Left hindlimb (tissue), 1 donor: ENCODE measurements around the gene EFNB2.
A peak's percentile ranks its signal among the peaks of the same experiment; 100 is the strongest.

Experiments used
- DNase-seq: peaks from one replicate; pipeline ENCODE4 v3.0.0-alpha.2; 2018

The EFNB2 gene

DNA sequence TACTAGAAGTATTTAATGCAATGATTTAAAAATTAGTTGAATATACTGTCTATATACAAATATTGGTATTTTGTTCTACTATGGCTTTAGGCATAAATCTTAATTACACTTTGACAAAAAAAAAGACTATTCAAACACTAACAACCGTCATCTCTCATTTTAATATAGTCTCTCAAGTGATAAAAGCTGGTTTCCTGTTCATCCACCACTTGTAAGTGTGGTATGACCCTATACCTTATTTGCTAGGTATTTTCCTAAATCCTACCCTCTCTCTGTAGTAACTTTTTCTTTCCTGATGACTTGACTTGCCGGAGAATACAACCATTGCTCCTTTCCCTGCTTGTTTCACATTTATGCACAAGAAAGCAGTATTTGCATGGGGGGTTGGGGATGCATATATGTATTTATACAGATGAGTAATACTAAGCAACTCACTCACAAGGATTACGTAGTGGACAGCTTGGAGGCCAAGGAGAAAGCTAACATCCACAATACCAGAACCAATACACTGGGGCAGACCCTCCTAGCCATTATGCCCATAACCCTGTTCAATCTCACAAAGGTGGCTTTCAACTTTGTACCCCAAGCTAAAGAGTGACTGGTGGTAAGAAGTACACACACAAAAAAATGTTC lies 12.7 kb upstream of the EFNB2 start:
- no peak for DNase-seq

DNA sequence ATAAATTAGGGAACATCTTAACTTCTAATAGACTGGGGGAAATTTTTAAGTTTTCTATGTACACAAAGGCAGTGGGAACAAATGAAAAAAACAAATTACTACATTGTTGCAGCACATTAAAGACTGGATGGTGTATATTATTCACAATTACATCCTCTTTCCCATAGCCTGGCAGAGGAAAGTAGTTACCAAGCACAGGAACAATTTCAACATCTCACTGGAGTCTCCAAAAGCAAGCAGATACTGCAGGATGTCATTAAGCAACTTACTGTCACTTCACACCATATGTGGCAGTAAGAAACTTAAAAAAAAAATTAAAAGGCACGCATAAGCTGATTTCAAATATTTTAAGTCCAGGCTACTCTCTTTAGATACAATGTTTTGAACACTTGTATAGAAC lies 6.4 kb upstream of the EFNB2 start:
- DNase-seq, result no peak

DNA sequence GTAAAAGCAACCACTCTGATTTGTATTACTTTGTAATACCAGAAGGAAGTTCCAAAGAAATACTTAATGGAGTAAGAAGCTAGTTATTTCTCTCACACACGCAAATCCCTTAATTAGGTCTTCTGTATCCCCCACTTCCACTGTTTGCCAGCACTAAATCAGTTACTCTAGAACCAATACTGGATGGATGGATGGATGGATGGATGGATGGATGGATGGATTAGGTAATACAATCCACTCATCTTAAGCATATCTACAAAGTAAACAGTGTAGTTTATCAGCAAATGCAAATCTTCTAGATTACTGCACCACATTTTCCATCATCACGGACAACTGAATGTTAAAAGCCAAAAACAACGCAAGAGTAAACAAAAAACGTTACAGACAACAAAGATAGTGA lies 5.2 kb upstream of the EFNB2 start:
- DNase-seq, result no peak

DNA sequence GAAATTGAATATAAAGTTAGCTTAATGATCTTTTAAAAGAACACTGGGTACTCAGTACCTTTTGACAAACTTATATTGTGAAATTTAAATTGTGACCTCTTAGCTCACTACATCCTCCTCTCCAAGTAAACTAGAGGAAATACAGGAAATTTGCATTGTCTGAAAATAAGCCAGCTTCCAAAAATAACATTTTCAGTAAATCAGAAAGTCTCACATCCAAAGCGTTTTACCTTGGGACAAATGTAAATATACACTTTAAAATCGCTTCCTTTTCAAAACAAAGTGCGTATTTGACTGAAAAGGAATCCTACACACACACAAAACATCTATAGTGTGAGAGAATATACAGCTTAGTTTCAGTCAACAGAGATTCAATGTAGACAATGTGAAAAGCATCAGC lies 2.1 kb upstream of the EFNB2 start:
- DNase-seq, result no peak

DNA sequence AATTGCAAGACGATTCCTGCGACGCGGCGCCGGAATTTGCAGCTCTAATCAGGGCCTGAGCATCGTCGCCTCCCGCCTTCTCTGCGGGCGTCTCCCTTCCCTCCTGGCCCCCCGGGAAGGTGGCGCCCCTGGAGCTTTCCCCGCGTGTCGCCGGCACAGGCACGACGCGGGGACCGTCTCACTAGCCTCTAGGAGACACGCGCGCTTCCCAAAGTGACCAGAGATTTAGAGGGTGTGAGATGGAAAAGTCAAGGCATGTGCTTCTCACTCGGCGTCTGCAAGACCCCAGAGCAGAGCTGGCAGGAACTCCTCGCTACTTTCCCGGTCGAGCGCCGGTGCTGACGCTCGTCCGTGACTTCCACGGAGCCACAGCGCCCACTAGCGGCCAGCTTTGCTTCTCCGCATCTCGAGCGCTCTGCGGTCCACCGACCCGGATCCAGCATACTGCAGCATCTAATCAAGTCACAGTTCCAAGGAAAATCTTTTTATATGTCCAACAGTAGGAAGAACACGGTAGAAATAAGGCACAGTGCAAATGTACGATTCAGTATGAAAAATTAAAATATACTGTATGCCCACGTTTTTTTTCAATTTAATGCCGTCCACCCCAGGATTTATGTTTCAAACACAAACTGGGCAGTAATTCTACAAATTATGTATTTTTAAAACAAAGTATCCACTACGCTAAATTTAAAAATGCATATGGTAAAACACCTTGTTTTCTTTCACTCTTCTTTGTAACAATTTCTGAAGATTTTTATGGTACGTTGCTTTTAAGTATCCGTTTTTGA lies 977 bp upstream of the EFNB2 start:
- peak; percentile 93 for DNase-seq

DNA sequence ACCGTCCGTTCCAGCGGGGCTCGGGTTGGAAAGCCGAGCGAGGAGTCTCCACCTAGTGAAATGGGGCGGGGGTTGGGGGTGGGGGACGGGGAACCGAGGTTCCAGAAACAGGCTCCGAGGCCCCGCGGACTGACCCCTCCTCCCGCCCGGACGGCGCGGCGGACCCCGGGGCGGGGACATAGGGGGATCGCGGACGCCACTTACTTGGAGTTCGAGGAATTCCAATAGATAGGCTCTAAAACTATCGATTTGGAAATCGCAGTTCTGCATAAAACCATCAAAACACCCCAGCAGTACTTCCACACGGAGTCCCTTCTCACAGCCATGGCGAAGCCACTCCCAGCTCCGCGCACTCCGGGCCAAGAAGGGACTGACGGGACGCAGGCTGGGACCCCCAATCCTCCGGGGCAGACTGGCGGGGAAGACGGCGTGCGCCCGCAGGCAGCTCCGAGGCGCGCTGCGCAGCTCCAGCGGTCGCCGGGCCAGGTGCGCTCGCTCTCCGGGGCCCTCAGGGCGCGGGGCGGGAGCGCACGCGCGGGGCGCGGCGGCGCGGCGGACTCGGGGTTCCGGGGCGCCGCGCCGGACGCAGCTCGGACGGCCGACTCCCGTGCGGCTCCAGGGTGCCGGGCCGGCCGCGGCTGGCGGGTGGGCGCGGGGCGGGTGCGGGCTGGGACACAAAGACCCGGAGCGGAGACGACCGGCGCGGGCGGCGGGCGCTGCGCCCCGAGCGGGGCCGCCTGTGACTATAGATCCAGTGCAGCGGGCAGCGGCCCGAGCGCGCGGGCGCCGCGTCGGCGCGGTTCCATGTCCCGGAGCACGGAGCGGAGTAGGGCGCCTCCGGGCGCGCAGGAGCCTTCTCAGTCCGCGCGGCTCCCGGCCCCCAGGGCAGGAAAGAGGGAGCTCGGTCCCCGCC lies 567 bp downstream of the EFNB2 start:
- no peak for DNase-seq

DNA sequence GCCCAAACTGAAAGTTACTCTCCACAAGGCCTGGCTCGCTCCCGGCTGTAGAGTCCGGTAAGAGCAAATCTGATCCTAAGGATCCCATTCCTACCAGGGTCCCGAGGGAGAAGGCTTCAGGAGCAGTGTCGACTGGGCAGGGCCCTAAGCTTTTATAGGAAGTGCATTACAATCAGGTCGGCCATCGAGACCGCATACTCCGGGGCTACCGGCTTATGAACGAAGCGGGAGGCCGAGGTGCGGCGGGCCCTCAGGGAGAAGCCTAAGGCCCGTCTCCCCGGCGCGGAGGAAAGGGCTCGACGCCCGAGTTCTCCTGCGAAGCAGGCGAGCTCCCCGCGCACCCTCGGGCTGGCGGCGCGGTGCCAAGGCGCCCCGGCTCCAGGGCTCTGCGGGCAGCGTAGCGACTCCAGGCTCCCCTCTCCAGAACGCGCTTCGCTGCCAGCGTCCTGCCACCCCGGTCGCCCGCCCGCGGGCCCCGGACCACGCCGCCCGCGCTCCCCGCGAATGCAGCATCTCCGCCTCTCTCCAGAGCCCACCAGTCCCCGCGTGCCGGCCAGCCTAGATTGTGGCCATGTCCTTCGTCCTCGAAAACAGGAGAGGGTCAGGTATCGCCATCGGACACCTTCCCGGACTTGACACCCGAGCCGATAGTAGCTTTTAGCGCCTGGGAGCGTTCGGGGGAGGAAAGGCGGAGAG lies 1.4 kb downstream of the EFNB2 start:
- peak; percentile 76 for DNase-seq

DNA sequence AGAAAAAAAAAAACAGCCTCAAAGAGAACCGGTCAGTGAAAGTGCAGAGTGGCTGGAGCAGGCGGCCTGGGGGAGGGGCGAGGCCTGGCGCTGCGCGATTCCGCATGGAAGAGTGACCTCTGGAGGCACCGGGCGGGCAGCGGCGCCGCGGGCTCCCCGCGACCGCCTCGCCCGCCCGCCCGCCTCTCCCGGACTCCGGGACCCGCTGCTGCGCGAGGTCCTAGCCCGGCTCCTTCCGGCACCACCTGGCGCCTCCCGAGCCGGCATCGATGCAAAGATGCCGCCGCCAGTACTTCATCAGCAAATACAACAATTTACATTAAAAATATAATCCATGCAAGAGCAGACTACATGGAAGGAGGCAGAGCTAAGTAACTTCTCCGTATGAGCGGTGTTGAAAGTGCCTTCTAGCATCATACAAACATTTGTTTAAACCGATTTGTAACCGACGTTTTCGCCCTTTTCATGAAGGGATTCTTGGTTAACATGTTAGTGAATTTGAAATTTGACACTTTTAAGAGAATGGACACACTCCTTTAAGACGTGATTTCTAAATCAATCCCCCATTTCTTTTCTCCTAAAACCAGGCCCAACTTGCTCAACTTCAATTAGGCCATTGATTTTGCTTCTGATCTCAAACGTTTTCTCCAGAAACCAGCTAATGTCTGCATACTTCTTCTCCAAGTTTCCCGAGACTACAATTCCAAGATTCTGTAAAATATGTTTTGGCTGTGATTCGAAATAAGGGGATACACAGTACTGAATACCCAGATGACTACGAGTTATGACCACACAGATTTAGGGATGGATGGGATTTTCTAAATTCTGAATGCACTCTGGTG lies 2.1 kb downstream of the EFNB2 start:
- DNase-seq, result peak; percentile 92

DNA sequence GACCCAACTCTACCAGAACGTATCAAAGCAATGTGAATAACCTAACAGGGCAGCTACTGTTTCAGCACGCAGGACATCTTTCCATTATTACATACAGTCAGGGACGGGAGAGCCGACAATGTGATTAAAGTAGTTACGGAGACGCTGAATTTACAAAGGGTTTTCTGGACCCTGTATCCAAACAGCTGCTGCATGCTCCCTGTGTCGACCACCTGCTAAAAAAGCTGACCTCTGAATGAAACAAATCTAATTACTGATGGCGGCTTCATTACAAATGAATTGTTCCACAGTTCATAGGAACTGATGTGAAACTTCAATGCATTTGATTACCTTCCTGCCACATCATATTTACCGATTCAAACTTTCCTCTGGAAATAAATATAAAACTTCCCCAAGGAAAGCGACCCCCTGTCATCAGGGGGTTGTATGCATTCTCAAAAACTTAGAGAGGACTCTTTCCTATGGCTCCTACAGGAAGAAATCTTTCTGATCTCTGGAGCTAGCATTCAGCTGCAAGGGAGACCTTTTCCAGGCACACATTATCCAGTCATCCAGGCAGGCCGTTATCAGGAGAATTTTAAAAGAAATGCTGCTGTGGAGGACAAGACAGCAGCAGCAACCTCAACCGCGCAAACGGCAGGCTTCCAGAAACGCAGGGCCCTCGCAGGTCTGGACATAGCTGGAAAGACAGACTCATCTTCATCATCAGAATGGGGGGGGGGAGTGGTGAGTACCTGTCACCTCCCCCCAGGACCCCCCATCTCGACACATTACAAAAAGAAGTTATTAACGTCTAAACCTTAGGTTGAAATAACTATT lies 3.1 kb downstream of the EFNB2 start:
- no peak for DNase-seq

DNA sequence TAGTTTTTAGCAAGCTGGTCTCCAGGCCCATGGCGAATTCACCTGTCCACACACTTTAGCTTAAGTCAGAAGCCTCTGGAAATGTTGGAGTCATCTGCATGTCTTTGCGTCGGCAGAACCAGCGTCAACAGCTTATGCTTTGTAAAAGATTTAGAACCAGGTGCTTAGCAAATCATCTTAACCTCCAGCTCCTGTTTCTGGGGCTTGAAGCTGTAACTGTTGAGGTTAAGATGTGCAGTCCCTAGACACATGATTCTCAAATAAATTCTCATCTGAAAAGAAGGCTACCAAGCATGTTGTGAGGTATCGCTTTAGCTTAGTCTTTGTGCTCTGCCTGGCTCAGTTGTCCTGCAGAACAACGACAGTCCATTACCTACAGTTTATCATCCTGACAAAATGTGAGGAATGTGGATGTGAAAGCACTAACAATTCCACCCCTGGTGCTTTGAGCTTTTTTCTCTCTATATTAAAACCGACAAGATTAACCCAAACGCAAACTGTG lies 4.4 kb downstream of the EFNB2 start:
- DNase-seq, result no peak

DNA sequence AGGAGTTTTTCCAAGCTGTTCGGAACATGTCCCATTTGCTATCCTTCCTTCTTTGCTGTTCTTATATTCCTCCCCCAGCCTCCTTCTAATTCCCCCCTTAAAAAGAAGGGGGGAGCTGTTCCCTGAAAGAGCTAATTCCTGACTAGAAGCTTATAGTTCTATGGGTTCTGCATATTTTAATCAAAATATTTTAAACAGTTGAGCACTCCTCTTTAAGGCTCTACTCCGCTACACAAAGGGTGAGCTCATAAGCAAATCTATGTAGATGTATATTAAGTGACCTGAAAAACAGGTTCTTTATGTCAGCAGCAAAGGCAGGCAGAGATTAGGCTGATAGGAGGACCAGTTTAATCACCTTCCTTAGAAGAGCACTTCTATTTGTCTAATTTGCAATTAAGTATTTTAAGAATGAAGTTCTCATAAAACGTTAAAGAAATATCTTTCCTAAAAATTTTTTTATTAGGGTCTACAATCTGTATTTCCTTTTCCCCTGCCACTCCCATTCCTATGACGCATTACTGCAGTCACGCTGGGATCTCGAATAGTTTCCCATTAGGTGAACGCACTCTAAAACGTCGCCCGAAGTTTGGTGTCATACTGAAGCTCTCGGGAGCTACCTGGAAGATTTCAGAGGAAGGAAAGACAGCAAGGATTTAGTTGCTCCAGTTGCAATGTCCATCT lies 5.2 kb downstream of the EFNB2 start:
- no peak for DNase-seq

DNA sequence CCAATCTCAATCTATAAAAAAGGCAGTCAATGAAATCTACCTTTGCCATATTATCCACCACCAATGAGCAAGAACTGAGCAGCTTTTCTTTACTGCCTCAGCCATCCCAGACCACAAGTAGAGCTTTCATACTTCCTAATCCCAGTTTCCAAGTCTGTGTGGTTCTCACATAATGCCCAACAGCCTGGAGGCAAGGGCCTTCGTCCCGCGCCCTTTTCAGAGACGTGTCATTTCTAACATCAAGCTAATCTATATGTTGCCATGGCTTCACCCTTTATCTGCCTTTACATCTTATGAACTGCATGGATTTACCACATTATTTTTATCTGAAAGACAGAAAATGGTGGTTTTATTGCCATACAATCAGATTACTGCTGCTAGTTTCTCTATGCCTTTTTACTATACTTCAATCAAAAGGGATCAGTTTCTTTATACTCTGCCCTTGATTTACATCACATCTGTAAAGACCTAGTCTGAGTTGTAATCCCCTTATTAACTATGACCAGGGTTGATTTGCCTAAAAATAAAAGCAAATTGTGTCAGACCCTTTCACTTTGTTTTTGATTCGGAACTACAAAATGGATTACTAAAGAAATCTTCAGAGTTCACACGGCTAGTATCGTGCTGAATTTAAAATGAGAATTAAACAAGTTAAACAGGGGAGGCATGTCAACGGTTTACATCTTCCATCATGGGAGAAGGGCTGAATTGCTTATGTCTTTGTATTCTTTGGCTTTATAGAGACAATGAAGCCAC lies 5.9 kb downstream of the EFNB2 start:
- no peak for DNase-seq

DNA sequence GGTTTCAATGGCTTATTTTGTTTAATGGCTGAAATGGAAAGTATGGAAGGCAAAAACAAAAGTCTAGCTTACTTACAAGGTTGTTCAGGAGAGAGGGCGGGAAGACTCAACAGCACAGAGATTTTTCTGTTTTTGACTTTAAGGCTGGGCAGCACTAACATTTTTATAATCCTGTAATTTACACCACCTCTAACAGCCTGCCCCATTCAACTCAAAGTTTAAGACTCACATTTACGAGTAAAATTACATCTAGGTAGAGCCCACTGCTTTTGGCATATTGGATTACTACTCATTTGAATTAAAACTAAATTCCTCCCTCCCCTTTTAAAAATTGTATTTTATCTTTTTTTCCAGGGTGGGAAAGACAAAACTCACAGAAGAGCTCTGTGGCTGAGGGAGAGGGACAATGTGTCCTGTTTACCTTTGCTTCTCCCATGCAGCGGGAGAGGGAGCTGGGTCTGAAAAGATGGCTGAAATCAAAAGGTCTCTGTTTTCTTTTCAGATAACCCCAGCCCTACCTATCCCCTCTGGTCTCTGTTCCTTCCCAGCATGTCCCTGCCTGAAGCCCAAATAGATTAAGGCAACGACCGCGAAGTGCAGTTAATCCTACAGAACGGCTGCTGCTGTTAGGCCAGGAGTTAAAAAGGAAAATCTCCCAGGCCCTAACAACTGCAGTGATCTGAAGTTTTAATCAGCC lies 6.6 kb downstream of the EFNB2 start:
- no peak for DNase-seq

DNA sequence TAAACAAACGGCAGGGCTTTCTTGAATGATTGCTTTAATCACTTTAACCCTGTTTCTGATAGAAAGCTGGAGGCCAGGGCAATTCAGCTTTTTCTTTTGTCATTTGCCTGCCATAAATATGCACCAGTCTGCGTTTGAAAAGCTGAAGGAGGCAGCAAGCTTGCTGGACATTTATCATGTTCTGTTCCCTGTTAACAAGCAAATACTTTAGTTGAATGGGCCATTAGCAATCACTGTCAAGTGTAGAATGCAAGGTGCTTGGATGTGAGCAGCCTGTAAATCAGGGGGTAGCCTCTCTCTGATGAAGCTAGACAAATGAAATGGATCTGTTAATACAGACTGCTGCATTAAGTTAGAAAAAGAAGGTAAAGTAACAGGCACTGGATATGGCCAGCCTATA lies 7.6 kb downstream of the EFNB2 start:
- DNase-seq, result no peak

DNA sequence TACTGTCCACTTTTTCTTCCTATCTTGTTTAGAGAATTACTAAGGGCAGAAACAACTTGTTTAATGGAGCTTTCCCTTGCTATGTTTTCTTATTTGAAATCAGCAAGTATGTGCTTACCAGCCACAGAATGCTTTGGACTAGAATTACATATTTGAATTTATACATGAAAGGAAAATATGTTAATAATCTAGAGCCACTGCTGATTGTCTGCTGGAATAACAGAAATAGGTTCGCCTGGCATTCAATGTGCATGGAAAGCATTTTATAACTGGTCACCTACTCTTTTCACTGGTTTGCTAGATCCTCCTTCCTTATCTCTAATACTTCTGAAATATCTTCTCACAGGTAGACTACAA lies 8.0 kb downstream of the EFNB2 start:
- no peak for DNase-seq

DNA sequence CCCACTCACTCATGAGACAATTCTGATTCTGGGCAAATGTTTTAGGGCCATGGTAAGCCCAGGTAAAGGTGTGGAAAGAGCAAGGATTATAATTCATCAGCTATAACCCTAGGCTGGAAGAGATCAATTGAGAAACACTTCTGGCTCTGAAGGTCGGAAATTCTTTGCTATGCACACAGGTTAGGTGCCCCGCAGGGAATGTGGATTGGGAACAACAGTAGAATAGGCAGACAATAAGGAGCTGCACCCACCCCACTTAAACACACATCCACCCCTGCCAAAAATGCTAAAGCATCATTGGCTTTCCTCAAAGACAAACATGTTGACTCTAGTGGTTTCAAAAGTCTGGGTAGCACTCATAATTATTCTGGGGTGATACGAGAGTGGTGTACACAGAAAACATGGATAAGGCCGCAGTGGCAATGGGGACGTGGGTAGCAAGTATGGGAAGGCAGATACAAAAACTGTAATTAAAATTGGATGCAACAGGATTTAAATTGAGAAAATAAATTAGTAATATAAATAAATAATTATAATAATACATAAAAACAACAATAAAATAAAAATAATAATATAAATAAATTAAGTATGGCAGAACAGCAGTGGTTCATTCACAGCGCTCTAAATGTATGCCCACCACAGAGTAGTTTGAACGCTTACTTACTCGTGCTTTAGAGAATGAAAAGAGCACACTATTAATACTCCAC lies 8.6 kb downstream of the EFNB2 start:
- no peak for DNase-seq

DNA sequence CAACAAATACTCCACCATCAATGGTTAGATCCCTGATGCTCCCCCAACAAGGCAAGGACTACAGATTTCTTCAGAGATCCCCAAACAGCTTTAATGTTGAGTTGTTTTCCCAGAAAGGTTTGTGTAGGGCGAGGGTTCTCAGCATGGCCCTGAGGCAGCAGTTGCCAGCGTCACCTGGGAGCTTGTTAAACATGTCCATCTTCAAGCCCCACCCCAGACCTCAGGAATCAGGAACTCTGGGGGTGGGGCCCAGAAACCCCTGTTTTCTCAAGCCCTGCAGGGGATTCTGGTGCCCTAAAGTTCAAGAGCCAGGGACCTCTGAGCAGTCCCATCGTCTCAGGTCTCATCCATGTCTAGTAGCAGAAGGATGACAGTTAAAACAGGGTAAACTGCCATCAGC lies 9.6 kb downstream of the EFNB2 start:
- DNase-seq, result no peak

DNA sequence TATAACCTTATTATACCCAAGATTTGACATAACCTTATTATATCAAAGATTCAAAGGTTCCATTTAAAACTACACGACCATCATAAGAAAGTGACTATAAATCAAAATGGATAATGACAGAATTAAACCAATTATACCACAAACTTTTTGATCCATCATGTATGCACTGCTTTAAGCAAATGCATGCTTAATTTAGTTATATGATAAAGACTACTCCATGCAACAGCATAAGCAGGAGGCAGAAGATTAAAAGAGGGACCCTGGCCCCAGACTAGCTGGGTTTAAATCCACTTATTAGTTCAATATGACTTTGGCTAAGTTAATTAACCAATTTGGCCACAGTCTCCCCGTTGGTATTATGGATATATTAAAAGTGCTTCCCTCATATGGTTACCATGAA lies 11.4 kb downstream of the EFNB2 start:
- DNase-seq, result no peak
